IgD-negative memory B cell (primary cell): ENCODE results near the gene SLC25A18. TPM values are rescaled to one million over a fixed set of nuclear protein-coding genes. Genes with fewer than 3 reads are reported as not detected.
"Not testable (repeated sequence)": the region's sequence is repeated elsewhere in the genome, so short reads cannot be mapped to it uniquely, and the experiment has no call there.

Source experiments
- H3K27ac Mint-ChIP-seq, 3 donors: one replicate each; pipeline ENCODE4 v1.8.0; 2020 to 2022; ENCODE audit warnings: mild to moderate bottlenecking in 3 of 3, mixed read lengths in 3 of 3, moderate library complexity in 1 of 3
- H3K27me3 Mint-ChIP-seq: one replicate; pipeline ENCODE4 v1.8.0; 2021; ENCODE audit warnings: mixed read lengths
- H3K36me3 Mint-ChIP-seq: one replicate; pipeline ENCODE4 v1.8.0; 2020; ENCODE audit warnings: mild to moderate bottlenecking, mixed read lengths
- H3K4me1 Mint-ChIP-seq, 3 donors: one replicate each; pipeline ENCODE4 v1.8.0; 2020 to 2022; ENCODE audit warnings: mixed read lengths in 3 of 3, mild to moderate bottlenecking in 1 of 3
- H3K4me3 Mint-ChIP-seq, 4 donors: one replicate each; pipeline ENCODE4 v1.8.0; 2020 to 2022; ENCODE audit warnings: mild to moderate bottlenecking in 4 of 4, mixed read lengths in 4 of 4, moderate library complexity in 3 of 4
- H3K9me3 Mint-ChIP-seq, 3 donors: one replicate each; pipeline ENCODE4 v1.8.0; 2020 to 2021; ENCODE audit warnings: mixed read lengths in 3 of 3, mild to moderate bottlenecking in 1 of 3
- polyA plus RNA-seq: library from polyadenylated mRNA; unstranded; fragments of 300-500 nt; fragmentation: Illumina TruSeq; gene quantifications from one replicate; pipeline ENCODE4 v1.2.3, GENCODE V29; 2021

The SLC25A18 gene
- polyA plus RNA-seq, 1 donor from 2014 or later: not detected

DNA sequence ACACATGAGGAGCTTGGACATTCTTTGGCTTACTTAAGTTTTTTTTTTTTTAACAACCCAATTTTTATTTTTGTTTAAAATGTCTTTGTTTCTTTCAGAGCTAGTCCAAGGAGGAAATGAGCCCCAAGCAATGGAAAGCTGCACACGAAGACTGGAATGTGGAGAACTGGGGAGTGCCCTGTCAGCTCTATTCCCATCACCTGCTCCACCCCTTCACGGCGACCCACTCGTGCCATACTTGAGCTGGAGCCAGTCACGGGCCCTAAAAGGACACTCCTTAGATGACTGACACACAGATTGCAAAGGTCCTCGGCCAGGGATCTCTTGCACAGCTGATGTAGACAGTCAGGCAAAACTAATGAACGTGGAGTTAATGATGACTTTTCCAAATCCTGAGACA lies 10.6 kb upstream of the SLC25A18 start:
- no peaks in the 10 kb centered on the region for H3K4me1 Mint-ChIP-seq
- no peak overlapping the region for H3K27ac Mint-ChIP-seq
- no peak overlapping the region for H3K4me3 Mint-ChIP-seq
- H3K27me3 Mint-ChIP-seq: no peaks in the 10 kb centered on the region
- no peaks in the 10 kb centered on the region for H3K9me3 Mint-ChIP-seq
- peaks cover 2% of the 10 kb centered on the region for H3K36me3 Mint-ChIP-seq

DNA sequence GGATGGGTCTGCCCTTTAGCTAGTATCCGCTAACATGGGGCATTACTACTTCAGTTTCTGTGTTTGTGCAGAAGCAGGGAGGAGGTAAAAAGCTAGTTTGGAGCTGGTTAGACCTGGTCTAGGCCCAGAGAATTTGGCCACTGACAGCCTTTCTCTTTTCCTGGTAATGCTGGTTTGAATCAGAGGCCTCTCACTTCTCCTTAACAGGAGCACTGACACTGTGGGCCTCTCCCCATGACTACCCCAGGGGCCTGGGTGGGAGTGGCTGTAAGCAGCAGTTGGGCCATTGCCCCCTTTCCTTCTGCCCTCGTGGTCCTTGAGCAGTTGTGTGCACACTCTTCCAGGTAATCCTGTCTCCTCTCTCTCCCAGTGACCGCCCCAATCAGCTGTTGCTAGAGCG lies 8.5 kb upstream of the SLC25A18 start:
- Mint-ChIP-seq H3K36me3 (peaks cover 2% of the 10 kb centered on the region), H3K4me3 (no peak overlapping the region), H3K4me1 (peaks cover 0 to 2% (median 0%) of the 10 kb centered on the region in 3 donors)

DNA sequence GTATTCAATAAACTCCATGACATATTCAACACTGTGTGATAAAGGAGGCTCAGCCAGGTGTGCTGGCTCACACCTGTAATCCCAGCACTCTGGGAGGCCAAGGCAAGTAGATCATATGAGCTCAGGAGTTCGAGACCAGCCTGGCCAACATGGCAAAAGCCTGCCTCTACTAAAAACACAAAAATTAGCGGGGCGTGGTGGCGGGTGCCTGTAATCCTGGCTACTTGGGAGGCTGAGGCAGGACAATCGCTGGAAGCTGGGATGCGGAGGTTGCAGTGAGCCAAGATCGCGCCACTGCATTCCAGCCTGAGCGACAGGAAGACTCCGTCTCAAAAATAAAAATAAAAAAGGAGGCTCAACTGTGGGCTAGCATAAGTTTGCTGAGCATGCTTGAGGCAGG lies 4.1 kb upstream of the SLC25A18 start:
- Mint-ChIP-seq H3K4me3 (no peak overlapping the region), H3K9me3 (no peaks in the 10 kb centered on the region), H3K36me3 (peaks cover 2% of the 10 kb centered on the region), H3K4me1 (peaks cover 0 to 2% (median 0%) of the 10 kb centered on the region in 3 donors), H3K27ac (peak overlapping the region in 1 of 3 donors; percentile 13), H3K27me3 (peaks cover 8% of the 10 kb centered on the region)

More for the DNA sequence above, 8.5 kb upstream of the SLC25A18 start:
- Mint-ChIP-seq H3K9me3 (no peaks in the 10 kb centered on the region), H3K27me3 (peaks cover 6% of the 10 kb centered on the region), H3K27ac (no peak overlapping the region)

DNA sequence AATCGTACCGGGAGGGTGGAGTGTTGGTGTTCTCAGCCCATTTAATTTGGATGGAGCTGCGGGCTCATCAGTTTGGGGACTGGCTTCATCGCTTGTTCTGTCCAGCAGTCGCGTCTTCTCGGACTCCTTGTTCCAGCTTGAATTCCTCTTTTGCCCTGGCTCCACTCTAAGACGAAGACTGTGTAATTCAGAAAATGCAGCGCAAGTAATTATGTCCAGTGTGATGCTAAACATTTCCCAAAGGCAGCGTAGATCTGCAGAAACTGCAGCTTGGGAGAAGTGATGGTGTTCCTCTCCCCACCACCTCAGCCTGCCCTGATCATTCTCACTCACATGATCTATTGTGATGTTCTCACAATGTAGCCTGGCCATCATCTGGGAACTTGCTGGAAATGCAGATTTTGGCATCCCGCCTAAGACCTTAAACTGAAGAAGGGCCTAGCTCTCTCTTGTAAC lies 666 bp downstream of the SLC25A18 start:
- H3K9me3 Mint-ChIP-seq: no peaks in the 10 kb centered on the region
- H3K4me3 Mint-ChIP-seq: no peak overlapping the region
- H3K27ac Mint-ChIP-seq: no peak overlapping the region
- peaks cover 6% of the 10 kb centered on the region for H3K27me3 Mint-ChIP-seq
- no peaks in the 10 kb centered on the region for H3K36me3 Mint-ChIP-seq
- H3K4me1 Mint-ChIP-seq: no peaks in the 10 kb centered on the region

DNA sequence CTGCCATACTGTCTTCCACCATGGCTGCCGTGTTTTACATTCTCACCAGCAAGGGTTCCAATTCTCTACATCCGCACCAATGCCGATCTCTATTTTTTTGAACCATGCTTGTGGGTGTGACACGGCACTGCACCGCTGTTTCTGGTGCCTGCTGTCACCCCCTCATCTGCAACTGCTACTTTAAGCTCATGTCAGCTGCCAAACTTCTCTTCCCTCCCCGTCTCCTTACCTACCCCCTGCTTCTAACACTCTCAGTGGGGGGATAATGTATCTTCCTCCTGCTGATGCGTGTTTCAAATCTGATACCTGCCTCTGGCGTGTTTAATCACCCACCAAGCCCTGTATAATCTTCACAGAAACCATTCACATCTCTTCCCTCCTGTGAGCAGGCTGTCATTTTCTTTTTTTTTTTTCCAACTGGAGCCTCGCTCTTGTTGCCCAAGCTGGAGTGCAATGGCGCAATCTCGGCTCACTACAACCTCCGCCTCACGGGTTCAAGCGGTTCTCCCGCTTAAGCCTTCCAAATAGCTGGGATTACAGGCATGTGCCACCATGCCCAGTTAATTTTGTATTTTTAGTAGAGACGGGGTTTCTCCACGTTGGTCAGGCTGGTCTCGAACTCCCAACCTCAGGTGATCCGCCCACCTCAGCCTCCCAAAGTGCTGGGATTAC lies 2.9 kb downstream of the SLC25A18 start:
- not testable (repeated sequence) for H3K36me3 Mint-ChIP-seq, H3K9me3 Mint-ChIP-seq, H3K27ac Mint-ChIP-seq, H3K4me1 Mint-ChIP-seq, H3K4me3 Mint-ChIP-seq
- peaks cover 16% of the 10 kb centered on the region for H3K27me3 Mint-ChIP-seq

DNA sequence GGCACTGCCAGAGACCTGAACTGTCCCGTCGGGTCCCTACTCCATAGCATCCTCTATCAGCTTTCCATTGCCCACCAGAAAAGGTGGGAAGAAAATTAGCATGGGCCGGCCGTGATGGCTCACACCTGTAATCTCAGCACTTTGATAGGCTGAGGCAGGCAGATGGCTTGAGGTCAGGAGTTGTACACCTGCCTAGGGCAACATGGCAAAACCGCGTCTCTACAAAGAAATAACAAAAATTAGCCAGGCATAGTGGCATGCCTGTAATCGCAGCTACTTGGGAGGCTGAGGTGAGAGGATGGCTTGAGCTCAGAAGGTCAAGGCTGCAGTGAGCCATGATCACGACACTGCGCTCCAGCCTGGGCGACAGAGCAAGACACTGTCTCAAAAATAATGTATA lies 3.5 kb downstream of the SLC25A18 start:
- Mint-ChIP-seq H3K27me3 (peaks cover 20% of the 10 kb centered on the region), H3K4me1 (no peaks in the 10 kb centered on the region), H3K9me3 (no peaks in the 10 kb centered on the region), H3K4me3 (no peak overlapping the region), H3K36me3 (no peaks in the 10 kb centered on the region), H3K27ac (no peak overlapping the region)

DNA sequence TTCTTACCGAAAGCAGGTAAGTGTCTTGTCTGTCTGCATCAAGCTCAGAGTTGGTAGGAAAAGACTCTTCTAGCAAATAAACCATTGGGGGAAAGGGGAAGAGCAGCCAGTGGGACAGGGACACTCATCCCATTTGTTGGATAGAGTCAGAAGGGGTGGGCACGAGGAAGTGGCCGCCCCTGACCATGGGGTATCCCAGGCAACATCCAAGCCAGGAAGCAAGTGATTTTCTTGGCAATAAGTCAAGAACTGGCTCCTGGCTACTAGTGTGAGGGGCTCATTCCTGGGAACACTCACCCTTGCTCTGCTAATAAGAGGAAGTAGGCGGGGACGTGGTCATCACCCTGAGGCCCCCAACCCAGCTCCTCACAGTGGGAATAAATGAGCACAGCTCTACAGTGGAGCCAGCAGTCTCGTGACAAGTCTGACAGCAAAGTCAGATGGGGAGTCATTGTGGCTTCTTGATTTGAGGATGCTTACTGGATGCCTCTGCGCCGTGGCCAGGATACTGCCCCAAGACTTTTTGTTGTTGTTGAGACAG lies 6.7 kb downstream of the SLC25A18 start:
- Mint-ChIP-seq H3K4me3 (peak overlapping the region in 1 of 4 donors; percentile 47), H3K27me3 (peaks cover 18% of the 10 kb centered on the region), H3K4me1 (no peaks in the 10 kb centered on the region), H3K27ac (no peak overlapping the region), H3K36me3 (no peaks in the 10 kb centered on the region), H3K9me3 (no peaks in the 10 kb centered on the region)

DNA sequence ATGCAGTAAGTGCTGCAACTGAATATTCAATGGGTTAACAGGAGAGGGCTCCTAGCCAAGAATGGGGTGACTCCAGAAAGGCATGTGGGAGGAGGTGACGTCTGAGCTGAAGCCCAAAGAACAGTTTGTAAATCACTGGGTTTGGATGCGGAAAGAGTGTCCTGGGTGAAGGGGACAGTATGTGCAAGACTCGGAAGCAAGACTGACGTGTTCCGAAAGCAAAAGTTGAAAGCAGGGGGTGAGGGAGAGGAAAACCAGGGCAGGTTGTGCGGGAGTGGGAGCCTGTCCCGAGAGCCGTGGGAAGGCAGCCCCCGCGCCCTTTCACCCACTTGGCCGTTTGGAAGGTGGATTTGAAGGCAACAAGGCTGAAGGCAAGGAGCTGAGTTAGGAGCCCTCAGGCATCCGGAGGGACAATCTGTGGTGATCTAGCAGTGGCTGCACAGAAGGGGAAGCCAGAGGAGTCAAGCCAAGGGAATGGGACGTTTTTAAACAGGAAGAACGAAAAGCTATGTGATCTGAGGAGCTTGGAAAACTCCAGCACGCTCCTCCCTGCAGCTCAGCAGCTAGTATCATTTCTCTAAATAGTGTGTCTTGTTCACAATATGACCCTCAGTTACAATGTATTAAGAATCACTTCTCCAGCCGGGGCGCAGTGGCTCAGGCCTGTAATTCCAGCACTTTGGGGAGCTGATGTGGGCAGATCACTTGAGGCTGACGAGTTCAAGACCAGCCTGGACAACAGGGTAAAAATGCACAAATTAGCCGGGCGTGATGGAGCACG lies 7.7 kb downstream of the SLC25A18 start:
- Mint-ChIP-seq H3K9me3 (no peaks in the 10 kb centered on the region), H3K4me3 (no peak overlapping the region)

DNA sequence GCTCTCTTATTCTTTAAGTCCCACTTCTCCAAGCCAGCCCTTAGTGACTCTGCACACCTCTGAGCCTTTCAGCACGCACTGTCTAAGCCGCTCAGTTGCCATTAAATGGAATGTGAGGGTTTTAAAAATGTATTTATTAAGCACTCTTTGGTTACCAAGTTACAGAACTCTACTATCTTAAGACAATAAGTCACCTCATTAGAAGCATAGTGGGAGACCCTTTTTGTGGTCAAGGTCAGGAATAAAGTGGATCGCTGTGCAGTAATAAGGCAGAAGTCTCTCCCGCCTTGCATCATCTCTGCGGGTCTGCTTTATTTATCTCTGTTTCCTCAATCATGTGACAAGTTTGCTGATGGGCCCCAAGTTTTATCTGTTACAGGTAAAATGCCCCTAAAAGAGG lies 11.9 kb downstream of the SLC25A18 start:
- Mint-ChIP-seq H3K4me1 (no peaks in the 10 kb centered on the region), H3K36me3 (no peaks in the 10 kb centered on the region), H3K4me3 (no peak overlapping the region), H3K27ac (no peak overlapping the region), H3K9me3 (no peaks in the 10 kb centered on the region), H3K27me3 (peaks cover 12% of the 10 kb centered on the region)

More for the DNA sequence above, 7.7 kb downstream of the SLC25A18 start:
- Mint-ChIP-seq H3K27ac (no peak overlapping the region), H3K27me3 (peaks cover 18% of the 10 kb centered on the region), H3K36me3 (no peaks in the 10 kb centered on the region), H3K4me1 (no peaks in the 10 kb centered on the region)

DNA sequence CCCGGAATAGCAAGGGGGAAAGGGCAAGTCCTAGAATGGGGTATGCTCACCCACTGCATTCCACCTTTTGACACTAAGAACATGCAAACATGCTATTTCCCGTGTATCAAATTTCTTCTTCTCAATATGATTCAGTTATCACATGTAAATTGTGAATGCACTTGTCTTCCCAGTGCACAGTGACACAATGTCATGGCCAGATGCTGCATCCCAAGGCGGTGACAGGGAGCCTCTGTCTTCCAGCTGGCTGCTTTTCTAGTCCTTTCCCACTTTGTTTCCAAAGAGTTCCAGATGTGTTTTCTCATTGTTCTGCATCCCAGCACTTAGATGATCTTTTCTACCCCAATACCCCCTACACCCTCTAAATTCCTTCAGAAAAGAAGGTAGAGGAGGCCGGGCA lies 12.4 kb downstream of the SLC25A18 start:
- Mint-ChIP-seq H3K9me3 (no peaks in the 10 kb centered on the region), H3K36me3 (no peaks in the 10 kb centered on the region), H3K27me3 (peaks cover 9% of the 10 kb centered on the region), H3K4me1 (no peaks in the 10 kb centered on the region), H3K27ac (no peak overlapping the region), H3K4me3 (no peak overlapping the region)

DNA sequence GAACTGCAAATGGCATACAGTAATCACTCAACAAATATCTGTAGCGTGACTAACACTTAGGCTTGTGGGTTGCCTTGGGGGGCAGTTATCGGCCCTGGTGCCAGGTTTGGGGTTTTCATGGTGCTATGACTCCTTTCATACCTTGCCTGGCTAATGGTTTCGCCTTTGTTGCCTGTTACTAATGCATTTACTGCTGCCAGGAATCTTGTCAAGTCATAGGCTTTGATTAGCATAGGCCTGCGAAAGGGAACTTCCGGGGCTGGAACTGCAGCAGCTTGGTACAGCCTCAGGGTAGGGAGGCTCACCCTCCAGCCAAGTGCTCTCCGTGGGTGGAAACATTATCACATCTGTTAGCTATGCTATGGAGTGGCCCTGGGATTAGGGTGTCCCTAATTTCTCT lies 13.2 kb downstream of the SLC25A18 start:
- Mint-ChIP-seq H3K36me3 (no peaks in the 10 kb centered on the region), H3K4me3 (no peak overlapping the region), H3K9me3 (no peaks in the 10 kb centered on the region), H3K27ac (no peak overlapping the region), H3K27me3 (peaks cover 1% of the 10 kb centered on the region), H3K4me1 (no peaks in the 10 kb centered on the region)

DNA sequence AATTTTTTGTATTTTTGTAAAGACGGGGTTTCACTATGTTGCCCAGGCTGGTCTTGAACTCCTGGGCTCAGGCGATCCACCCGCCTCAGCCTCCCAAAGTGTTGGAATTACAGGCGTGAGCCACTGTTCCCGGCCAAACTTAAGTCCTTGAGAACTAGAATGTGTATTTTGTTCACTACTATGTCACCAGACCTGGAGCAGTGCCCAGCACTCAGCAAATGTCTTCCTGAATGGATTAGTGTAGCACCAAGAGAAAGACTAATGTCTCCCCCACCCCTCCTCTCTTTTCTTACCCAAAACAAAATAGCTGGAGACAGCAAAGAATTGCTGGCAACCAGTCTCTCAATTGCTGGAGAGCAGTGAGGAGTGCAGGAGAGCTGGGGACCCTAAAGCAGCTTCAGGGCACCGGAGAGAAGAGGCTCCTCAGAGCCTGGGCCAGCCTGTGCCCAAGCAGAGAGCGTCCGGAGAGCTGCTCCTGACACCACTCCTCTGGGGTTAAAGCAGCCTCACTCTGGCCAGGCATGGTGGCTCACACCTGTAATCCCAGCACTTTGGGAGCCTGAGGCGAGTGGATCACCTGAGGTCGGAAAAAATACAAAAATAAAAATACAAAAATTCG lies 14.9 kb downstream of the SLC25A18 start:
- Mint-ChIP-seq H3K27me3 (no peaks in the 10 kb centered on the region), H3K36me3 (no peaks in the 10 kb centered on the region), H3K9me3 (no peaks in the 10 kb centered on the region), H3K4me1 (no peaks in the 10 kb centered on the region), H3K27ac (no peak overlapping the region), H3K4me3 (no peak overlapping the region)

DNA sequence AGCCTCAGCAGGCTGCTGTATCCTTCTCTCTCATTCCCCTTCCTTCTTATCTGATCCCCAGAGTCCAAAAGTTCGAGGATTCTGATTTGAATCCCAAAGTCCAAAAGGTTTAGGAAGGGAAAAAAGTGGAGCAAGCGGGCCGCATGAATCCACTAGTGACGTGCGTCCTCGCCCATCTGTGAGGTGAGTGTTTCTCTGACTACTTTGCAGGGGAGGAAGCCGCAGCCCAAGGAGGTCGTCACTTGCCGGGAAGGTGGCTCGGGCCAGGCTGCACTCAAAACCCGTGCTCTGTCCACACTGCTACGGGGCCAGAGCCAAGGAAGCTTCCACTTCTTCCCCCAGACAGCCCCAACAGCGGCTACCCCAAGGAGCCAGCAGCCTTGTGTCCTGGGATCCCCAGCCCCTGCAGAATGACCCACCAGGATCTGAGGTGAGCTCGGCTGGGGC lies 16.3 kb downstream of the SLC25A18 start:
- Mint-ChIP-seq H3K9me3 (no peaks in the 10 kb centered on the region), H3K4me1 (no peaks in the 10 kb centered on the region), H3K27me3 (no peaks in the 10 kb centered on the region), H3K27ac (no peak overlapping the region), H3K4me3 (no peak overlapping the region), H3K36me3 (no peaks in the 10 kb centered on the region)

DNA sequence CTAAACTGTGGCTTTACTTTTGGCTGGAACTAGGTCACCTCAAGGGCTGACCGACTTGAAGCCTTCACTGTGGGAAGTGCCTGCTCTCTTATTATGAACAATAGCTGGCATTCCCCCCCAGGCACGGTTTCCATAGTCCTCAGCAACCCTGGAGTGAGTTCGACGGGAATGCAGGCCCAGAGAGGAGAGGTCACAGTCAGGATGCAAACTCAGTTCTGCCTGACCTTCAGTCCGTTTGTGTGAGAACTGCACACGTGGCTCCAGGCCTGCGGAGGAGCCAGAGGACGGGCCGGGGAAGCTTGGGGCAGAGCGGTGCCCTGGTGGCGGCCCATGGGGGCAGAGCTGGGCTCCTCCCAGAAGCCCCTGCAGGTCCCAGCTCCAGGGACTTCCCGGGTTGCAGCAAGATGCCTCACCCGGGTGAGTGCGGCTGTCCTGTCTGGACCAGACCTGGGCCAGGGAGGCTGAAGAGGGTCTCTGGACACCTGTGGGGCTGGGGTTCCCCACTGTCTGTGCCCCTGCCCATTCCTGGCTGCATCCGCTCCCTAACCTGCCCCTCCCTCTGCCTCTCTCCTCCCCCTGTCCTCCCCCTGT lies 17.2 kb downstream of the SLC25A18 start:
- no peaks in the 10 kb centered on the region for H3K36me3 Mint-ChIP-seq
- H3K4me3 Mint-ChIP-seq: no peak overlapping the region
- no peaks in the 10 kb centered on the region for H3K9me3 Mint-ChIP-seq
- H3K27me3 Mint-ChIP-seq: no peaks in the 10 kb centered on the region
- H3K4me1 Mint-ChIP-seq: no peaks in the 10 kb centered on the region
- no peak overlapping the region for H3K27ac Mint-ChIP-seq

DNA sequence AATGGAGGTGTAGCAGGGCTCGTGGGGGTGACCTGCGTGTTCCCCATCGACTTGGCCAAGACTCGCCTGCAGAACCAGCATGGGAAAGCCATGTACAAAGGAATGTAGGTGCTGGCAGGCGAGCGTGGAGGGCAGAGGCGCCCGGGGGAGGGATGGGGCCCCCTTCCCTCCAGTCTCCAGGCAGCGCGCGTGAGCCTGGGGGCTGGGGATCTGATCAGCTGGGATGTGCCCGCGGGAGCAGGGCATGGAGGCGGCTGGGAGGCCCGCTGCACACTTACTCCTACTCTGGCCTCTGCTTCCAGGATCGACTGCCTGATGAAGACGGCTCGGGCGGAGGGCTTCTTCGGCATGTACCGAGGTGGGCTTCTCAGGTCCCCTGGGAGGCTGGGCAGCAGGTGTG lies 17.8 kb downstream of the SLC25A18 start:
- H3K4me3 Mint-ChIP-seq: no peak overlapping the region
- no peaks in the 10 kb centered on the region for H3K9me3 Mint-ChIP-seq
- no peaks in the 10 kb centered on the region for H3K27me3 Mint-ChIP-seq
- no peaks in the 10 kb centered on the region for H3K4me1 Mint-ChIP-seq
- H3K27ac Mint-ChIP-seq: no peak overlapping the region
- no peaks in the 10 kb centered on the region for H3K36me3 Mint-ChIP-seq
